Thyroid gland (tissue), 4 donors: ENCODE data around the gene SLBP. TPM values are rescaled to one million over a fixed set of nuclear protein-coding genes. Genes with fewer than 3 reads are reported as not detected.

Experiments
- DNase-seq, 2 donors: peaks; one replicate each; pipeline ENCODE4 v3.0.0-alpha.2; 2019
- H3K27ac ChIP-seq, 3 donors: fragments of 200-600 bp; sonication (generic); 1 replicate in 2 of 3; 2 replicates in 1 of 3; pipeline ENCODE4 v1.5.1; 2016 to 2019; ENCODE audit warnings: mild to moderate bottlenecking in 1 of 3, moderate library complexity in 1 of 3
- H3K27me3 ChIP-seq: fragments of 200-600 bp; sonication (generic); one replicate; pipeline ENCODE4 v1.5.1; 2019
- H3K36me3 ChIP-seq, 2 donors: fragments of 200-600 bp; sonication (generic); one replicate each; pipeline ENCODE4 v1.5.1; 2016 to 2019
- H3K4me1 ChIP-seq, 2 donors: fragments of 200-600 bp; sonication (generic); one replicate each; pipeline ENCODE4 v1.5.1; 2017 to 2019
- H3K4me3 ChIP-seq, 3 donors: fragments of 200-600 bp; sonication (generic); replicated peaks in 1 of 3; 1 replicate in 2 of 3; 2 replicates in 1 of 3; pipeline ENCODE4 v1.5.1; 2016; ENCODE audit warnings: mild to moderate bottlenecking in 1 of 3
- H3K9me3 ChIP-seq: fragments of 200-600 bp; sonication (generic); one replicate; pipeline ENCODE4 v1.5.1; 2017
- CTCF ChIP-seq, 6 experiments: fragments of 200-600 bp in 3 of 6; fragments of 450-650 bp in 3 of 6; sonication (generic) in 3 of 6; IDR thresholded peaks; one replicate each; pipeline ENCODE4 v1.5.1; 2016 to 2019; ENCODE audit warnings: antibody characterized with exemption in 6 of 6, mild to moderate bottlenecking in 2 of 6, inconsistent platforms in 1 of 6, moderate library complexity in 1 of 6
- POLR2A ChIP-seq, 2 donors: fragments of 450-650 bp; IDR thresholded peaks; one replicate each; pipeline ENCODE4 v1.6.1; 2017; ENCODE audit warnings: antibody characterized with exemption in 2 of 2, mild to moderate bottlenecking in 2 of 2, moderate library complexity in 1 of 2
- WGBS, 2 donors: methylation state at CpG; one replicate each; pipeline ENCODE4 v1.1.5; 2017; 5-methylcytosine and 5-hydroxymethylcytosine counted together
- intact Hi-C: fragments of 100-400 bp; cut with DNase I; formaldehyde crosslinking; loops from one replicate; pipeline ENCODE4 v1.15.1; 2023
- total RNA-seq, 4 donors: library from RNA; depleted of rRNA; stranded (reverse); fragments of >200 nt; gene quantifications; one replicate each; pipeline ENCODE4 v1.2.3, GENCODE V29; 2016

SLBP gene
- total RNA-seq, 4 donors from 2014 or later, result 41.2 to 48.5 (median 43.3) TPM

DNA sequence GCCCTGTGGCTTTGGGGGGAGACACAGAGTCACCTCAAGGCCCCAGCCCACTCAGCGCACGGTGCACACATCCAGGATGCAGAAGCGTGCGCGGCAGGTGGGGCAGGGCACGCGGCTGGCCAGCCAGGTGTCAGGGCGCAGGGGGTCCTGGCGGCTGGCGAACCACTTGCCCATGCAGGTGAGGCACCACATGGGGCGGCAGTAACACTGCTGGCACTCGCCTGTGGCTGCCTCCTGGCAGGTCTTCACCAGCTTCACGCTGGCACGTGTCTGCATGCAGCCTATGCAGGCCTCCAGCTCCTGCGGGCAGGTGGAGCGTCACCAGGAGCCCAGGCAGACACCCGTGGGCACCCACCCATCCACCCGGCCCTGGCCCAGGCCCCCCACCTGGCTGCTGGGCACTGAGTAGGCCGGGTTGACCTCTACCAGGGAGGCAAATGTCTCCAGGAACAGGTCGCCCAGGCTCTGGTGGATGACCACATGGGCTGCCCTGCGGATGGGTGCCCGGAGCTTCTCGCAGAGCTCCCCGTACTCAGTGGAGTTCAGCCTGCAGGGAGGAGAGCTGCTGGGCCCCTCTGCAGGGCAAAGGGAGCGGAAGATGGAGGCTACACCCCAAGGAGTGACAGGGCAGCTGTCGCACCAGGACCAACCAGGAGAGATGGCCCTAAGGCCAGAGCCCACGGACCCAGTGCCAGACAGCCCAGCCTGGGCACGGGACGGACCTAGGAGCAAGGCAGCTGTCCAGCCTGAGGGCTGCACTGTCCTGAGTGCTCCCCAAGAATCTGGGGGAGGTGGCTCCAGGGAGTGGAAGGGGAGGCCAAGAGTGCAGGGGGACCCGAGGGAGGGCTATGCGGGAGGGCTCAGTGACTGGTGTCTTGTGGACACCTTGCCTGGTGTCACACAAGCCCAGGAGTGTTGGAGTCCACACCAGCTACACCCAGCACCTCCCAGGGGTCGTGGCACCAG, 5.3 kb upstream of the SLBP start:
- TF ChIP-seq CTCF (IDR thresholded peaks at IDR 0.05) (no peak), POLR2A (IDR thresholded peaks at IDR 0.05) (no peak)
- Histone ChIP-seq H3K27me3 (no peaks in the 10 kb centered on the region), H3K36me3 (peaks cover 3 to 17% of the 10 kb centered on the region in 2 donors), H3K4me3 (no peak overlapping the region), H3K27ac (no peak overlapping the region), H3K4me1 (peaks cover 13 to 44% of the 10 kb centered on the region in 2 donors), H3K9me3 (no peaks in the 10 kb centered on the region)
- intact Hi-C loops, result no loop called here
- no peak for DNase-seq
- WGBS, 2 donors, result 89 to 93% methylated on average over 6 to 19 of the region's 32 CpGs

- Histone ChIP-seq H3K36me3 (peaks cover 3 to 17% of the 10 kb centered on the region in 2 donors), H3K9me3 (no peaks in the 10 kb centered on the region), H3K4me3 (no peak overlapping the region), H3K27ac (no peak overlapping the region), H3K27me3 (no peaks in the 10 kb centered on the region), H3K4me1 (peaks cover 14 to 35% of the 10 kb centered on the region in 2 donors)
- no peak for TF ChIP-seq CTCF (IDR thresholded peaks at IDR 0.05)
- no peak for TF ChIP-seq POLR2A (IDR thresholded peaks at IDR 0.05)
- no peak for DNase-seq
- WGBS, 2 donors, result 88 to 95% methylated on average over 11 to 15 of the region's 15 CpGs
- intact Hi-C loops, result no loop called here
Observed at GRCh38 chr4:1716065-1716945, 4.2 kb upstream of the SLBP start.

DNA sequence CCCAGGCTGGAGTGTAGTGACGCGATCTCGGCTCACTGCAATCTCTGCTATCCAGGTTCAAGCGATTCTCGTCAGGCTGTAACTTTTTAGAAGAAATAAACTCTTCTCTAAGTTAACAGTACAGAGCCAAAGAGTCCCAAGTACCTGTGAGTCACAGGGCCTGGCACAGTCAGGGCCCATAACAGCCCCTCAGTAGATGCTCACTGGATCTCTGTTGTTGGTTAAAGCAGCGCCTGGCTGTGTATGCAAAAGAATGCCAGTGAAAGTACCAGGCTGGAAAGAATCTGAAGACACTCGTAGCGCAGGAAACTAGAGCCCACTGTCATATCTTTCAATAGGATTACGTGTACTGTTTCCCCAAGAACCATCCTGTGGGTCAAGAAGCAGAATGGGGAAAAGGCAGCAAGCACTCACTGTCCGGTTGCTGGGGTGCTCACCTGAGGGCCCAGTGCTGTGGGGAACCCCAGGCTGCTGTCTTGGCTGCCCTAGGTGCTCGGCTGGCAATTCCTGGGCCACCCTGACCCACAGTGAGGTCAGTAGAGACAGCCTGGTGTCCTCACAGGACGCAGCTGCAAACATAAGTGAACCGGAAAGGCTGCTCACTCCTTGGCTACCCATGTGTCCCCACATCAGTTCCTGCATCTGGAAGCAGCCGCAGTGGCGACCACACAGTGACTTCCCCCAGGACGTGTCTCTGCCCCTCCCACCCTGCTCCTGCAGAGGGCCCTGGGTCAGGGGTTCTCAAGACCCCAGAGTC, 3.1 kb upstream of the SLBP start:
- WGBS, 2 donors, result 77 to 82% methylated on average over 14 to 15 of the region's 16 CpGs
- H3K4me1 ChIP-seq, result peaks cover 23 to 46% of the 10 kb centered on the region in 2 donors
- TF ChIP-seq CTCF (IDR thresholded peaks at IDR 0.05) (no peak), POLR2A (IDR thresholded peaks at IDR 0.05) (no peak)
- H3K9me3 ChIP-seq, result no peaks in the 10 kb centered on the region
- peaks cover 3 to 17% of the 10 kb centered on the region in 2 donors for H3K36me3 ChIP-seq
- no peaks in the 10 kb centered on the region for H3K27me3 ChIP-seq
- DNase-seq, result no peak
- intact Hi-C loops, result no loop called here
- no peak overlapping the region for H3K27ac ChIP-seq
- H3K4me3 ChIP-seq, result no peak overlapping the region

GRCh38 chr4:1714303-1715001, 2.3 kb upstream of the SLBP start:
- no peak for TF ChIP-seq CTCF (IDR thresholded peaks at IDR 0.05)
- no peak for TF ChIP-seq POLR2A (IDR thresholded peaks at IDR 0.05)
- Histone ChIP-seq H3K27me3 (no peaks in the 10 kb centered on the region), H3K9me3 (no peaks in the 10 kb centered on the region), H3K36me3 (peaks cover 3 to 17% of the 10 kb centered on the region in 2 donors), H3K4me1 (peaks cover 16 to 42% of the 10 kb centered on the region in 2 donors), H3K27ac (no peak overlapping the region), H3K4me3 (no peak overlapping the region)
- no peak for DNase-seq
- 67 to 74% methylated on average over 9 of the region's 9 CpGs for WGBS, 2 donors
- intact Hi-C loops, result no loop called here
